IMR-90 (cell line): ENCODE results near the gene PRKN.

Source experiments
- BHLHE40 ChIP-seq: fragments of 150-350 bp; IDR thresholded peaks from 2 replicates; pipeline ENCODE4 v1.6.1; 2016; ENCODE audit warnings: mild to moderate bottlenecking, low read depth, low read length
- CEBPB ChIP-seq: IDR thresholded peaks from 2 replicates; pipeline ENCODE4 v1.6.1; 2012; ENCODE audit warnings: low read depth, low read length, improper control_type of control experiment
- CHD1 ChIP-seq: IDR thresholded peaks from 2 replicates; pipeline ENCODE4 v1.6.1; 2012; ENCODE audit warnings: low read depth, low read length, improper control_type of control experiment
- FOS ChIP-seq: fragments of 150-350 bp; IDR thresholded peaks from 2 replicates; pipeline ENCODE4 v1.6.1; 2016; ENCODE audit warnings: low read depth, low read length
- MAZ ChIP-seq: IDR thresholded peaks from 2 replicates; pipeline ENCODE4 v1.6.1; 2012; ENCODE audit warnings: low read depth, mild to moderate bottlenecking, low read length, improper control_type of control experiment, moderate library complexity, borderline replicate concordance
- NFE2L2 ChIP-seq: fragments of 150-350 bp; IDR thresholded peaks from 2 replicates; pipeline ENCODE4 v1.6.1; 2016; ENCODE audit warnings: low read depth, mild to moderate bottlenecking, low read length
- POLR2A ChIP-seq: IDR thresholded peaks from 2 replicates; pipeline ENCODE4 v1.6.1; 2012; ENCODE audit warnings: mild to moderate bottlenecking, low read depth, low read length
- RAD21 ChIP-seq: IDR thresholded peaks from 2 replicates; pipeline ENCODE4 v1.6.1; 2012; ENCODE audit warnings: low read length, improper control_type of control experiment
- RCOR1 ChIP-seq: IDR thresholded peaks from 2 replicates; pipeline ENCODE4 v1.6.1; 2012; ENCODE audit warnings: mild to moderate bottlenecking, low read length, improper control_type of control experiment; ENCODE audit not compliant: insufficient replicate concordance
- RFX5 ChIP-seq: IDR thresholded peaks from 2 replicates; pipeline ENCODE4 v1.8.0; 2012; ENCODE audit warnings: low read depth, mild to moderate bottlenecking, low read length, moderate library complexity
- SMC3 ChIP-seq: fragments of 150-350 bp; IDR thresholded peaks from 2 replicates; pipeline ENCODE4 v1.6.1; 2016; ENCODE audit warnings: low read depth, mild to moderate bottlenecking, antibody characterized with exemption, low read length, moderate library complexity
- TF ChIP-seq, protein P1 (sequence below): conservative IDR thresholded peaks from 2 replicates; pipeline ENCODE4 v1.5.1; 2012; ENCODE audit warnings: mild to moderate bottlenecking, low read depth, low read length, improper control_type of control experiment
- TF ChIP-seq, protein P2 (sequence below): fragments of 150-350 bp; IDR thresholded peaks from 2 replicates; pipeline ENCODE4 v1.6.1; 2017; ENCODE audit warnings: mild to moderate bottlenecking, antibody characterized with exemption, low read length, low read depth

DNA sequence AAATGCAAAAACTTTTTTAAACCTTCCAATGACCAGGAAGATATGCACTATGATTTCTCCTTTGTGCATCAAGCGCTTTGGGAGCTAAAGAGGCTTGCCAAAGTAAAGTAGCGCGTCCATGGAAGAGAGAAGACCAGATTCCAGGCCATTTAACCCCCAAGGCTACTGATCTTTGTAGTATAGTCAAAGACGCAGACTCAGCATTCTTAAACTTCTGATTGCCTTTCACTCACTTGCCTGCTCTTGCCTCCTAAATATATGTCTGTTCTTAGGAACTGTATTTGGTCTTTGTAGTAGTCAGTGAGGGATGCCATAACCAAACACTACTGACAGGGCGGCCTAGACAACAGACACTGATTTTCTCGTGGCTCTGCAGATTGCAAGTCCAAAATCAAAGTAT lies 426.4 kb downstream of the PRKN start:
- TF ChIP-seq, protein P1, sequence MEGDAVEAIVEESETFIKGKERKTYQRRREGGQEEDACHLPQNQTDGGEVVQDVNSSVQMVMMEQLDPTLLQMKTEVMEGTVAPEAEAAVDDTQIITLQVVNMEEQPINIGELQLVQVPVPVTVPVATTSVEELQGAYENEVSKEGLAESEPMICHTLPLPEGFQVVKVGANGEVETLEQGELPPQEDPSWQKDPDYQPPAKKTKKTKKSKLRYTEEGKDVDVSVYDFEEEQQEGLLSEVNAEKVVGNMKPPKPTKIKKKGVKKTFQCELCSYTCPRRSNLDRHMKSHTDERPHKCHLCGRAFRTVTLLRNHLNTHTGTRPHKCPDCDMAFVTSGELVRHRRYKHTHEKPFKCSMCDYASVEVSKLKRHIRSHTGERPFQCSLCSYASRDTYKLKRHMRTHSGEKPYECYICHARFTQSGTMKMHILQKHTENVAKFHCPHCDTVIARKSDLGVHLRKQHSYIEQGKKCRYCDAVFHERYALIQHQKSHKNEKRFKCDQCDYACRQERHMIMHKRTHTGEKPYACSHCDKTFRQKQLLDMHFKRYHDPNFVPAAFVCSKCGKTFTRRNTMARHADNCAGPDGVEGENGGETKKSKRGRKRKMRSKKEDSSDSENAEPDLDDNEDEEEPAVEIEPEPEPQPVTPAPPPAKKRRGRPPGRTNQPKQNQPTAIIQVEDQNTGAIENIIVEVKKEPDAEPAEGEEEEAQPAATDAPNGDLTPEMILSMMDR: no peak
- TF ChIP-seq POLR2A (no peak), CEBPB (no peak), FOS (no peak), SMC3 (no peak), NFE2L2 (no peak), CHD1 (no peak), RFX5 (no peak), RAD21 (no peak), RCOR1 (no peak), MAZ (no peak), BHLHE40 (no peak)
- TF ChIP-seq, protein P2, sequence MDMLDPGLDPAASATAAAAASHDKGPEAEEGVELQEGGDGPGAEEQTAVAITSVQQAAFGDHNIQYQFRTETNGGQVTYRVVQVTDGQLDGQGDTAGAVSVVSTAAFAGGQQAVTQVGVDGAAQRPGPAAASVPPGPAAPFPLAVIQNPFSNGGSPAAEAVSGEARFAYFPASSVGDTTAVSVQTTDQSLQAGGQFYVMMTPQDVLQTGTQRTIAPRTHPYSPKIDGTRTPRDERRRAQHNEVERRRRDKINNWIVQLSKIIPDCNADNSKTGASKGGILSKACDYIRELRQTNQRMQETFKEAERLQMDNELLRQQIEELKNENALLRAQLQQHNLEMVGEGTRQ: no peak
